ENCODE data around the gene P2RX7. TPM values are rescaled to one million over a fixed set of nuclear protein-coding genes. Genes with fewer than 3 reads are reported as not detected.

P2RX7 gene
- total and polyA plus RNA-seq, 2 donors: 2.0 to 4.0 TPM

GRCh38 chr12:121232977-121233627 is 100.4 kb downstream of the P2RX7 start:
- DNase-seq (ENCODE audit: extremely low spot score): no peak
- no peak overlapping the region for H3K27ac ChIP-seq (ENCODE audit: low read depth)
- WGBS: 93% methylated on average over 14 of the region's 14 CpGs
- no peaks in the 10 kb centered on the region for H3K36me3 ChIP-seq (ENCODE audit: insufficient read depth)
- no peak overlapping the region for H3K4me3 ChIP-seq (ENCODE audit: low read depth, low read length)
- no peaks in the 10 kb centered on the region for H3K4me1 ChIP-seq (ENCODE audit: insufficient read depth)

GRCh38 chr12:121233628-121234020 is 100.9 kb downstream of the P2RX7 start:
- Histone ChIP-seq H3K27ac (ENCODE audit: low read depth) (no peak overlapping the region), H3K36me3 (ENCODE audit: insufficient read depth) (no peaks in the 10 kb centered on the region), H3K4me3 (ENCODE audit: low read depth, low read length) (no peak overlapping the region), H3K4me1 (ENCODE audit: insufficient read depth) (no peaks in the 10 kb centered on the region)
- no peak for DNase-seq (ENCODE audit: extremely low spot score)
- WGBS: 86% methylated on average over 11 of the region's 11 CpGs

- no peak overlapping the region for H3K27ac ChIP-seq (ENCODE audit: low read depth)
- no peak overlapping the region for H3K4me3 ChIP-seq (ENCODE audit: low read depth, low read length)
- H3K36me3 ChIP-seq (ENCODE audit: insufficient read depth): no peaks in the 10 kb centered on the region
- WGBS: 85% methylated on average over 9 of the region's 9 CpGs
- DNase-seq (ENCODE audit: extremely low spot score): no peak
- no peaks in the 10 kb centered on the region for H3K4me1 ChIP-seq (ENCODE audit: insufficient read depth)
Measured at GRCh38 chr12:121236776-121237175, 104.1 kb downstream of the P2RX7 start.

- H3K4me3 ChIP-seq (ENCODE audit: low read depth, low read length): no peak overlapping the region
- H3K36me3 ChIP-seq (ENCODE audit: insufficient read depth): no peaks in the 10 kb centered on the region
- no peaks in the 10 kb centered on the region for H3K4me1 ChIP-seq (ENCODE audit: insufficient read depth)
- no peak for DNase-seq (ENCODE audit: extremely low spot score)
- H3K27ac ChIP-seq (ENCODE audit: low read depth): no peak overlapping the region
- 85% methylated on average over 8 of the region's 8 CpGs for WGBS
Measured at GRCh38 chr12:121237415-121237814, 104.7 kb downstream of the P2RX7 start.

Small RNAs within 50 kb of the gene (small RNA-seq; reads per million reads assigned to genes)
- gene AC079602.1 (not detected), gene RF00156 (not detected), gene Z98941.1 (not detected)

Other genes with a start within 250 kb of the P2RX7 start
- 40.4 TPM for gene SPPL3, start 228.5 kb upstream of the P2RX7 start, total RNA-seq
- 30.5 TPM for gene SPPL3, start 228.5 kb upstream of the P2RX7 start, polyA plus RNA-seq
- gene HNF1A, start 154.3 kb upstream of the P2RX7 start, total RNA-seq: not detected
- gene HNF1A, start 154.3 kb upstream of the P2RX7 start, polyA plus RNA-seq: 0.18 TPM
- gene C12orf43, start 116.4 kb upstream of the P2RX7 start, total RNA-seq: 13.1 TPM
- 16.4 TPM for gene C12orf43, start 116.4 kb upstream of the P2RX7 start, polyA plus RNA-seq
- 0.85 TPM for gene OASL, start 93.6 kb upstream of the P2RX7 start, total RNA-seq
- 1.0 TPM for gene OASL, start 93.6 kb upstream of the P2RX7 start, polyA plus RNA-seq
- gene P2RX4, start 77.3 kb downstream of the P2RX7 start, total RNA-seq: 14.6 TPM
- gene P2RX4, start 77.3 kb downstream of the P2RX7 start, polyA plus RNA-seq: 14.7 TPM
- 18.5 TPM for gene CAMKK2, start 163.8 kb downstream of the P2RX7 start, total RNA-seq
- gene CAMKK2, start 163.8 kb downstream of the P2RX7 start, polyA plus RNA-seq: 47.0 TPM
- 222 TPM for gene ANAPC5, start 219.5 kb downstream of the P2RX7 start, total RNA-seq
- gene ANAPC5, start 219.5 kb downstream of the P2RX7 start, polyA plus RNA-seq: 102 TPM

Data from urinary bladder (tissue), 4 donors.